GM18505 (cell line): ENCODE measurements around the gene IL18RAP.

Experiments used
- ATAC-seq: cut with Tn5 transposase; IDR thresholded peaks from one replicate; pipeline ENCODE4 v1.9.1; 2021; ENCODE audit not compliant: unreplicated experiment
- POLR2A ChIP-seq: IDR thresholded peaks from 4 replicates; pipeline ENCODE4 v1.6.1; 2011; ENCODE audit warnings: borderline replicate concordance; ENCODE audit not compliant: insufficient read depth, insufficient read length; ENCODE audit errors: extremely low read depth

The IL18RAP gene

GRCh38 chr2:102449370-102449974 lies 26.5 kb downstream of the IL18RAP start:
- ATAC-seq, result no peak

GRCh38 chr2:102451968-102452367 lies 29.0 kb downstream of the IL18RAP start:
- no peak for ATAC-seq
- TF ChIP-seq POLR2A, result no peak

More at GRCh38 chr2:102449370-102449974, 26.5 kb downstream of the IL18RAP start:
- no peak for TF ChIP-seq POLR2A

- no peak for TF ChIP-seq POLR2A
- no peak for ATAC-seq
These were observed 30.5 kb downstream of the IL18RAP start for GRCh38 chr2:102453501-102453900.

- no peak for TF ChIP-seq POLR2A
- ATAC-seq, result no peak
These were observed 32.2 kb downstream of the IL18RAP start for GRCh38 chr2:102455061-102455670.

DNA sequence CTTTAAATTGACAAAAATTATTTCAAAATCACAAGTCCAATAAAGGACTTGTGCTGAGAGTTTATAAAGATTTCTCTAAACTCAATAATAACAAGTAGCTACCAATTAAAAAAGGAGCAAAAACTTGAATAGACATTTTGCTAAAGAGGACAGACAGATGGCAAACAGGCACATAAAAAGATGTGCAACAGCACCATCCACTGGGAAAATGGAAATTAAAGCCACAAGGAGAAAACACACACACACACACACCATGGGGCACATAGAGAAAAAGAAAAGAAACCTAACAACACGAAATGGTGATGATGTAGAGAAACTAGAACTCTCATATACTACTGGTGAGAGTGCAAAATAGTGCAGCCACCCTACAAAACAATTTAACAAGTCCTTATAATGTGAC lies 37.5 kb downstream of the IL18RAP start:
- no peak for ATAC-seq
- TF ChIP-seq POLR2A, result no peak

DNA sequence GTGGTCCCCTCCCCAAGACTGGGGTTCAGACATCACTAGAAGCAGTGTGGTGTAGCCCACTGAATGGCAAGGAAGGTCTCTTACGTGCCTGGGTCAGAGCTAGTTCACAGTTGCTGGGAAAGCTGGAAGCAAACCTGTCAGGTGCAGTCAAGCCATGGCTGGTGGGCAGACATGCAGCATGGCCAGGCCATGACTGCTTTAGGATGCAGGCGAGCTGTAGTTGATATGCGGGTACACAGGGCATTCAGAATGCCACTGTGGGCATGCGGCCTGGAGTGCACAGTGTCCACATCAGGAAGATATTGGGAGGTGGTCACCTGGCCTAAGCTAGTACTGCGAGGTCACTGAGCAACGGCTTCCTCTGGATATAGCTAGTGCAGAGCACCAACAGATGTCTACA lies 38.2 kb downstream of the IL18RAP start:
- TF ChIP-seq POLR2A, result no peak
- no peak for ATAC-seq

- no peak for TF ChIP-seq POLR2A
- ATAC-seq, result no peak
These were observed 40.2 kb downstream of the IL18RAP start for GRCh38 chr2:102463160-102463559.

DNA sequence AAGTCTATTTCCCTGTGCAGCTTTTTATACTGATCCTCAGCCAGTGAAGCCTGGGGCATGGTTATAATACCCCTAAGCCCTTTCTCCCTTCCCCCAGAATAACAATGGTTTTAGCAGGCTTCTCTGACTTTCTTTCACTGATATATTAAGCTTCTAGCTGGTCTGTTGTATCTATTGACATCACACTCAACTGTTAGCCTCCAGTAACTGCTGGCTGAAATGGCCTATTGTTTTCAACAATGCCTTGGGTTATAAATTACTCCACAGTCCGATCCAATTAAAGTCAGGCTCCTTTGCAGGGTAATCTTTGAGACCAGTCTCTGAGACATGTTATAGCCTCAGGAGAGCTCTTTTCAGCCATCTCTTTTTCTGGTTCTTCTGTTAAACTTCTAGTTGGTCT lies 47.2 kb downstream of the IL18RAP start:
- no peak for TF ChIP-seq POLR2A
- no peak for ATAC-seq

GRCh38 chr2:102473020-102473419 lies 50.1 kb downstream of the IL18RAP start, which contains the start of gene SLC9A4:
Gene SLC9A4 (plus strand): TSS chr2:102473226. CDS start chr2:102473760, 534 bp downstream.
- peak; percentile 52 for ATAC-seq
- no peak for TF ChIP-seq POLR2A

DNA sequence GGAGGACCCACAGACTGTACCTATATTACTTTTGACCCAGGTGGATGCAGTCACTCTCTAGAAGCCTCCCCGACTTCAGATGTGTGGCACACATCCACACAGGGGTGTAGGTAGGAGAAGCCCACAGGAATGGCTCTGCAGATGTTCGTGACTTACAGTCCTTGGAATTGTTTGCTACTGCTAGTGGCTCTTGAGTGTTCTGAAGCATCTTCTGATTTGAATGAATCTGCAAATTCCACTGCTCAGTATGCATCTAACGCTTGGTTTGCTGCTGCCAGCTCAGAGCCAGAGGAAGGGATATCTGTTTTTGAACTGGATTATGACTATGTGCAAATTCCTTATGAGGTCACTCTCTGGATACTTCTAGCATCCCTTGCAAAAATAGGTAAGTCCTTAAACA lies 50.7 kb downstream of the IL18RAP start:
- no peak for TF ChIP-seq POLR2A
- ATAC-seq, result no peak

- ATAC-seq, result no peak
These were observed 51.8 kb downstream of the IL18RAP start for GRCh38 chr2:102474785-102475184.

DNA sequence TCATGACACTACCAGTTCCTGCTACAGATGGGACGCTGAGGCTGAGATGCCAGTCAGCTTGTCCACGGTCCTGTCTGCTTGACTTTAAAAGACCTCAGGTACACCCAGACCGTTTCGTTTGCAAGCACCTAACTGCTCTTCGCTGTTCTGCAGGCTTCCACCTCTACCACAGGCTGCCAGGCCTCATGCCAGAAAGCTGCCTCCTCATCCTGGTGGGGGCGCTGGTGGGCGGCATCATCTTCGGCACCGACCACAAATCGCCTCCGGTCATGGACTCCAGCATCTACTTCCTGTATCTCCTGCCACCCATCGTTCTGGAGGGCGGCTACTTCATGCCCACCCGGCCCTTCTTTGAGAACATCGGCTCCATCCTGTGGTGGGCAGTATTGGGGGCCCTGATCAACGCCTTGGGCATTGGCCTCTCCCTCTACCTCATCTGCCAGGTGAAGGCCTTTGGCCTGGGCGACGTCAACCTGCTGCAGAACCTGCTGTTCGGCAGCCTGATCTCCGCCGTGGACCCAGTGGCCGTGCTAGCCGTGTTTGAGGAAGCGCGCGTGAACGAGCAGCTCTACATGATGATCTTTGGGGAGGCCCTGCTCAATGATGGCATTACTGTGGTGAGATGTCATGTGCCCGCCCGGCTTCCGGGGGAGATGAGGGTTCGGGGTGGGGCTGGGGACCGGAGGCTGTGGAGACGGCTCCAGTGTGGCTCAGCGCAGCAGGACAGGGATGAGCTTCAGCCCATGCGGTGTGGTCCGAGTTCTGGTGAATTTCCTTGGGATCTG lies 55.9 kb downstream of the IL18RAP start:
- no peak for TF ChIP-seq POLR2A
- ATAC-seq, result no peak

More at GRCh38 chr2:102474785-102475184, 51.8 kb downstream of the IL18RAP start:
- no peak for TF ChIP-seq POLR2A

DNA sequence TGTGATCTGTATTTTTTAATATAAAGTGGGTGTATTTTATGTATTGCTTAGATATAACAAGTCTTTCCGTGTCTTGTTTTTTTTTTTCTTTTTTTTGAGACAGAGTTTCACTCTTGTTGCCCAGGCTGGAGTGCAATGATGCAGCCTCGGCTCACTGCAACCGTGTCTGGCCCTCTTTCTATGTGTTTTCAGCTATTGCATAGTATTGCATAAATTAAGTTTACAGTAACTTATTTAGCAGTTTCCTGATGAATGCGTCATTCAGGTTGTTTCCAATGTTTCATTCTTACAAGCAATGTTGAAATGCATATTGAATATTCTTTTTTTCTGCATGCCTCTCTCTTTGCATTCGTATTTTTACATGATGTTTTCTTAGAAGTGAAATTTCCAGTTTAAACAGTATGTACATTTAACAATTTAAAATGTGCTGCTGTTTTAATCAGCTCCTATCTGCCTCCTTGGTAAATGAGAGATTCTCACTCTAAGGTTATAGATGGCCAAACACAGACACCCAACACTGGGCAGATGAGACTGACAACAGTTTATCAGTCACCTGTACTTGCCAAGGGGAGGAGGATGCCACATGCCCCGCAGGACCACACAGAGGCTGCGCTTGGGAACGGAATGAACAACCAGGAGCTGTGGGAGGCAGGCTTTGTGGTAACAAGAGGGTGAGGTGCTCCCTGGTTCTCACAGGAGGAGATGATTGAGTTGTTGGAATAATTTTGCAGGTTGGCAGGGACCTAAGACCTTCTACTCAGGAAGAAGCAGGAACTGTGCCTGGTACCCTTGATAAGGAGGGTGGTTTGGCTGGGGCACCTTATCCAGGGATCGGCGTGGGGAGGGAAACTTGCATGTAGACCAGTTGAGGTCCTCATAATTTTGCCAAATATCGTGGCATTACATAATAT lies 57.6 kb downstream of the IL18RAP start:
- no peak for ATAC-seq
- TF ChIP-seq POLR2A, result no peak

DNA sequence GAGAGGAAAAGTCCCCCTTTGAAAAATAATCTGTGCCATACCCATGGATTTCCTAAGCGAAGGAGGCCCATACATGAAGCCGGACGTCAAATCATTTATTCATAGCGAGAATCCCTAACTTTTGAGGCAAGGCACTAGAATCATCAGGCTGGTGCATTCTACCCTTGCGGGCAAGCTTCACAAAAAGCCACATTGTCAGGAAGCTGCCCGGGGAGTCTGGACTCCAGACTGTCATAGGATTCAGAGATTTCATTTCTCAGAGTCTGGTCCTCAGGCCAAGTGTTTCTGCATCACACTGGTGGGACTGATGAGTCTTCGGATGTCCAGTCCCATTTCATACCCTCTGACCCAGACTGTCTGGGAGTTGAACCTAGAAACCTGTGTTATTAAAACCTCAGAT lies 59.0 kb downstream of the IL18RAP start:
- ATAC-seq, result no peak
- no peak for TF ChIP-seq POLR2A

- ATAC-seq, result no peak
- TF ChIP-seq POLR2A, result no peak
These were observed 60.1 kb downstream of the IL18RAP start for GRCh38 chr2:102483086-102483485.
